GM23248 (cell line): ENCODE data around the gene KAT14. TPM values are rescaled to one million over a fixed set of nuclear protein-coding genes. Genes with fewer than 3 reads are reported as not detected.
"Not testable (repeated sequence)": the region's sequence is repeated elsewhere in the genome, so short reads cannot be mapped to it uniquely, and the experiment has no call there.

Experiments used
- DNase-seq: peaks from one replicate; pipeline ENCODE4 v3.0.0-alpha.2; 2015
- H2AFZ ChIP-seq: fragments of 200-600 bp; sonication (generic); 2 replicates; pipeline ENCODE4 v1.6.1; 2016; ENCODE audit warnings: antibody characterized with exemption
- H3F3A ChIP-seq: fragments of 200-600 bp; sonication (generic); 2 replicates; pipeline ENCODE4 v1.6.1; 2016; ENCODE audit warnings: mild to moderate bottlenecking, antibody characterized with exemption, mixed run types; ENCODE audit not compliant: insufficient read depth
- H3K27ac ChIP-seq: fragments of 200-600 bp; sonication (generic); 2 replicates; pipeline ENCODE4 v1.5.1; 2016; ENCODE audit warnings: mild to moderate bottlenecking
- H3K27me3 ChIP-seq: fragments of 200-600 bp; sonication (generic); replicated peaks from 2 replicates; pipeline ENCODE4 v1.6.1; 2016; ENCODE audit warnings: mild to moderate bottlenecking; ENCODE audit not compliant: insufficient read depth
- H3K36me3 ChIP-seq: fragments of 200-600 bp; sonication (generic); 2 replicates; pipeline ENCODE4 v1.6.1; 2016; ENCODE audit warnings: low read depth, mild to moderate bottlenecking
- H3K4me1 ChIP-seq: fragments of 200-600 bp; sonication (generic); 2 replicates; pipeline ENCODE4 v1.6.1; 2016; ENCODE audit warnings: mild to moderate bottlenecking; ENCODE audit not compliant: insufficient read depth
- H3K4me2 ChIP-seq: fragments of 200-600 bp; sonication (generic); one replicate; pipeline ENCODE4 v1.6.1; 2016; ENCODE audit warnings: mild to moderate bottlenecking; ENCODE audit not compliant: unreplicated experiment
- H3K4me3 ChIP-seq: fragments of 200-600 bp; sonication (generic); 2 replicates; pipeline ENCODE4 v1.5.1; 2016; ENCODE audit warnings: mild to moderate bottlenecking
- H3K79me2 ChIP-seq: fragments of 200-600 bp; sonication (generic); 2 replicates; pipeline ENCODE4 v1.6.1; 2016; ENCODE audit warnings: mild to moderate bottlenecking; ENCODE audit not compliant: insufficient read depth
- H3K9ac ChIP-seq: fragments of 200-600 bp; sonication (generic); 2 replicates; pipeline ENCODE4 v1.6.1; 2016; ENCODE audit warnings: mild to moderate bottlenecking
- H3K9me2 ChIP-seq: fragments of 200-600 bp; sonication (generic); 2 replicates; pipeline ENCODE4 v1.6.1; 2016; ENCODE audit warnings: mixed run types, mild to moderate bottlenecking, moderate library complexity; ENCODE audit not compliant: insufficient read depth
- H3K9me3 ChIP-seq: fragments of 200-600 bp; sonication (generic); one replicate; pipeline ENCODE4 v1.6.1; 2017; ENCODE audit warnings: low read depth
- H4K20me1 ChIP-seq: fragments of 200-600 bp; sonication (generic); 2 replicates; pipeline ENCODE4 v1.6.0; 2016; ENCODE audit not compliant: insufficient read depth
- EZH2 ChIP-seq: fragments of 200-600 bp; sonication (generic); IDR thresholded peaks from 2 replicates; pipeline ENCODE4 v1.6.1; 2018; ENCODE audit warnings: antibody characterized with exemption, mild to moderate bottlenecking; ENCODE audit not compliant: insufficient read depth, poor library complexity, severe bottlenecking
- EZH2phosphoT487 ChIP-seq: fragments of 200-600 bp; sonication (generic); IDR thresholded peaks from 2 replicates; pipeline ENCODE4 v1.6.1; 2018; ENCODE audit warnings: antibody characterized with exemption, moderate library complexity, mild to moderate bottlenecking, low read depth; ENCODE audit not compliant: insufficient read depth
- WGBS, 2 experiments: methylation state at CpG; one replicate each; pipeline ENCODE4 v1.1.6; 2015 to 2017; ENCODE audit warnings: low lambda C conversion rate in 2 of 2, low coverage in 1 of 2; ENCODE audit errors: missing lambda C conversion rate in 2 of 2; 5-methylcytosine and 5-hydroxymethylcytosine counted together
- in situ Hi-C: fragments of 300-500 bp; cut with MboI; formaldehyde crosslinking; loops from 2 replicates; pipeline ENCODE4 v1.15.0; 2020
- polyA plus RNA-seq: library from polyadenylated mRNA; unstranded; fragments of >200 nt; fragmentation: Nextera tagmentation; extraction: Ambion mirVana; gene quantifications from 2 replicates; pipeline ENCODE4 v1.2.1, GENCODE V29; 2016
- total RNA-seq: library from RNA; depleted of rRNA; stranded (reverse); fragments of >200 nt; shearing (Covaris generic); gene quantifications from 2 replicates; pipeline ENCODE4 v1.2.3, GENCODE V29; 2014

The KAT14 gene
- total and polyA plus RNA-seq, 2 experiments from 2014 or later: 10.2 to 21.7 TPM

GRCh38 chr20:18101125-18101810, 36.4 kb upstream of the KAT14 start:
- H3K27me3 ChIP-seq: peaks cover 15% of the 10 kb centered on the region
- no peaks in the 10 kb centered on the region for H3K4me1 ChIP-seq
- H3K9me3 ChIP-seq: no peaks in the 10 kb centered on the region
- in situ Hi-C loops: no loop called here
- TF ChIP-seq EZH2phosphoT487 (no peak), EZH2 (no peak)
- H3K9me2 ChIP-seq: no peaks in the 10 kb centered on the region
- WGBS, 2 experiments: 23 to 29% methylated on average over 6 to 7 of the region's 7 CpGs
- no peaks in the 10 kb centered on the region for H3F3A ChIP-seq
- no peak overlapping the region for H3K9ac ChIP-seq
- no peaks in the 10 kb centered on the region for H4K20me1 ChIP-seq
- H3K4me3 ChIP-seq: no peak overlapping the region
- H3K4me2 ChIP-seq: no peak overlapping the region
- H3K27ac ChIP-seq: no peak overlapping the region
- DNase-seq: no peak
- no peaks in the 10 kb centered on the region for H3K79me2 ChIP-seq
- no peaks in the 10 kb centered on the region for H3K36me3 ChIP-seq
- H2AFZ ChIP-seq: no peak overlapping the region

- Histone ChIP-seq H2AFZ (no peak overlapping the region), H3K4me1 (no peaks in the 10 kb centered on the region), H3K79me2 (no peaks in the 10 kb centered on the region), H3K9me3 (no peaks in the 10 kb centered on the region), H3K4me2 (no peak overlapping the region), H3K9ac (no peak overlapping the region), H3K27ac (no peak overlapping the region), H3K9me2 (no peaks in the 10 kb centered on the region), H3K4me3 (no peak overlapping the region), H3K27me3 (peaks cover 6% of the 10 kb centered on the region), H3K36me3 (no peaks in the 10 kb centered on the region), H3F3A (no peaks in the 10 kb centered on the region), H4K20me1 (no peaks in the 10 kb centered on the region)
- WGBS, 2 experiments: 84 to 92% methylated on average over 1 of the region's 1 CpG
- in situ Hi-C loops: no loop called here
- TF ChIP-seq EZH2 (no peak), EZH2phosphoT487 (no peak)
- no peak for DNase-seq
These were observed 34.2 kb upstream of the KAT14 start for GRCh38 chr20:18103497-18103896.

- Histone ChIP-seq H4K20me1 (no peaks in the 10 kb centered on the region), H3K79me2 (no peaks in the 10 kb centered on the region), H3K4me1 (no peaks in the 10 kb centered on the region), H3K27ac (no peak overlapping the region), H3K4me2 (no peak overlapping the region), H3K36me3 (no peaks in the 10 kb centered on the region), H3F3A (no peaks in the 10 kb centered on the region), H3K4me3 (no peak overlapping the region), H2AFZ (no peak overlapping the region), H3K9ac (no peak overlapping the region), H3K9me3 (no peaks in the 10 kb centered on the region), H3K27me3 (peaks cover 6% of the 10 kb centered on the region), H3K9me2 (no peaks in the 10 kb centered on the region)
- TF ChIP-seq EZH2phosphoT487: no peak
- 20 to 24% methylated on average over 2 of the region's 2 CpGs for WGBS, 2 experiments
- in situ Hi-C loops: no loop called here
- DNase-seq: no peak
These were observed 29.3 kb upstream of the KAT14 start for GRCh38 chr20:18108326-18108725.

- in situ Hi-C loops, H2AFZ ChIP-seq, H4K20me1 ChIP-seq, H3K9me3 ChIP-seq, H3K9ac ChIP-seq, H3K4me2 ChIP-seq, H3K27ac ChIP-seq, H3F3A ChIP-seq, H3K79me2 ChIP-seq, H3K36me3 ChIP-seq, H3K9me2 ChIP-seq, H3K27me3 ChIP-seq, H3K4me1 ChIP-seq, DNase-seq, H3K4me3 ChIP-seq: not testable (repeated sequence)
- 63 to 83% methylated on average over 1 of the region's 1 CpG for WGBS, 2 experiments
These were observed 9.1 kb upstream of the KAT14 start for GRCh38 chr20:18128574-18128973.

GRCh38 chr20:18132663-18133062, 5.0 kb upstream of the KAT14 start:
- TF ChIP-seq EZH2: no peak
- TF ChIP-seq EZH2phosphoT487: no peak
- Histone ChIP-seq H3K27ac (no peak overlapping the region), H3K79me2 (no peaks in the 10 kb centered on the region), H4K20me1 (no peaks in the 10 kb centered on the region), H3F3A (0 out of 2 replicates have a peak, but pooled peaks cover 5% of the 10 kb centered on the region), H2AFZ (no peak overlapping the region), H3K36me3 (no peaks in the 10 kb centered on the region), H3K27me3 (no peaks in the 10 kb centered on the region), H3K9me2 (no peaks in the 10 kb centered on the region), H3K9ac (no peak overlapping the region), H3K4me2 (no peak overlapping the region), H3K9me3 (no peaks in the 10 kb centered on the region), H3K4me3 (no peak overlapping the region), H3K4me1 (peaks cover 5% of the 10 kb centered on the region; the same call in 1 of the 2 replicates)
- in situ Hi-C loops: no loop called here
- 100% methylated on average over 1 of the region's 1 CpG for WGBS, 2 experiments
- no peak for DNase-seq
